ENCODE results near the gene TMEM106C.

Gene TMEM106C

GRCh38 chr12:47941475-47941780, 22.0 kb upstream of the TMEM106C start:
- Histone ChIP-seq H3K9ac (ENCODE audit: low read depth, low read length) (no peak overlapping the region), H3K36me3 (ENCODE audit: control insufficient read depth, insufficient read depth, low read length) (no peaks in the 10 kb centered on the region), H3K4me3 (ENCODE audit: low read depth, low read length) (no peak overlapping the region), H3K9me3 (ENCODE audit: control insufficient read depth, insufficient read depth, low read length) (no peaks in the 10 kb centered on the region), H3K4me1 (ENCODE audit: control insufficient read depth, insufficient read depth, low read length) (no peaks in the 10 kb centered on the region), H3K27me3 (ENCODE audit: control insufficient read depth, insufficient read depth, low read length) (peaks cover 45% of the 10 kb centered on the region)

GRCh38 chr12:47941871-47942613, 21.4 kb upstream of the TMEM106C start:
- Histone ChIP-seq H3K4me1 (ENCODE audit: control insufficient read depth, insufficient read depth, low read length) (no peaks in the 10 kb centered on the region), H3K27me3 (ENCODE audit: control insufficient read depth, insufficient read depth, low read length) (peaks cover 45% of the 10 kb centered on the region), H3K36me3 (ENCODE audit: control insufficient read depth, insufficient read depth, low read length) (no peaks in the 10 kb centered on the region), H3K9me3 (ENCODE audit: control insufficient read depth, insufficient read depth, low read length) (no peaks in the 10 kb centered on the region), H3K4me3 (ENCODE audit: low read depth, low read length) (peak overlapping the region; percentile 36), H3K9ac (ENCODE audit: low read depth, low read length) (peak overlapping the region; percentile 37)

- no peaks in the 10 kb centered on the region for H3K9me3 ChIP-seq (ENCODE audit: control insufficient read depth, insufficient read depth, low read length)
- H3K36me3 ChIP-seq (ENCODE audit: control insufficient read depth, insufficient read depth, low read length) = no peaks in the 10 kb centered on the region
- peaks cover 39% of the 10 kb centered on the region for H3K27me3 ChIP-seq (ENCODE audit: control insufficient read depth, insufficient read depth, low read length)
- no peak overlapping the region for H3K4me3 ChIP-seq (ENCODE audit: low read depth, low read length)
- H3K9ac ChIP-seq (ENCODE audit: low read depth, low read length) = no peak overlapping the region
- no peaks in the 10 kb centered on the region for H3K4me1 ChIP-seq (ENCODE audit: control insufficient read depth, insufficient read depth, low read length)
Observed at GRCh38 chr12:47942614-47943225, 20.7 kb upstream of the TMEM106C start.

GRCh38 chr12:47943623-47944340, 19.6 kb upstream of the TMEM106C start:
- Histone ChIP-seq H3K4me1 (ENCODE audit: control insufficient read depth, insufficient read depth, low read length) (no peaks in the 10 kb centered on the region), H3K27me3 (ENCODE audit: control insufficient read depth, insufficient read depth, low read length) (peaks cover 35% of the 10 kb centered on the region)

GRCh38 chr12:47944685-47945340, 18.6 kb upstream of the TMEM106C start:
- no peak overlapping the region for H3K4me3 ChIP-seq (ENCODE audit: low read depth, low read length)

More at GRCh38 chr12:47943623-47944340, 19.6 kb upstream of the TMEM106C start:
- Histone ChIP-seq H3K9me3 (ENCODE audit: control insufficient read depth, insufficient read depth, low read length) (no peaks in the 10 kb centered on the region), H3K4me3 (ENCODE audit: low read depth, low read length) (no peak overlapping the region), H3K9ac (ENCODE audit: low read depth, low read length) (no peak overlapping the region), H3K36me3 (ENCODE audit: control insufficient read depth, insufficient read depth, low read length) (no peaks in the 10 kb centered on the region)

GRCh38 chr12:47945341-47945728, 18.1 kb upstream of the TMEM106C start:
- H3K4me1 ChIP-seq (ENCODE audit: control insufficient read depth, insufficient read depth, low read length) = no peaks in the 10 kb centered on the region
- H3K36me3 ChIP-seq (ENCODE audit: control insufficient read depth, insufficient read depth, low read length) = no peaks in the 10 kb centered on the region
- H3K9me3 ChIP-seq (ENCODE audit: control insufficient read depth, insufficient read depth, low read length) = no peaks in the 10 kb centered on the region
- peaks cover 27% of the 10 kb centered on the region for H3K27me3 ChIP-seq (ENCODE audit: control insufficient read depth, insufficient read depth, low read length)
- no peak overlapping the region for H3K4me3 ChIP-seq (ENCODE audit: low read depth, low read length)
- H3K9ac ChIP-seq (ENCODE audit: low read depth, low read length) = no peak overlapping the region

More at GRCh38 chr12:47944685-47945340, 18.6 kb upstream of the TMEM106C start:
- Histone ChIP-seq H3K36me3 (ENCODE audit: control insufficient read depth, insufficient read depth, low read length) (no peaks in the 10 kb centered on the region), H3K4me1 (ENCODE audit: control insufficient read depth, insufficient read depth, low read length) (no peaks in the 10 kb centered on the region), H3K9me3 (ENCODE audit: control insufficient read depth, insufficient read depth, low read length) (no peaks in the 10 kb centered on the region), H3K9ac (ENCODE audit: low read depth, low read length) (no peak overlapping the region), H3K27me3 (ENCODE audit: control insufficient read depth, insufficient read depth, low read length) (peaks cover 32% of the 10 kb centered on the region)

- Histone ChIP-seq H3K4me1 (ENCODE audit: control insufficient read depth, insufficient read depth, low read length) (no peaks in the 10 kb centered on the region), H3K4me3 (ENCODE audit: low read depth, low read length) (no peak overlapping the region), H3K36me3 (ENCODE audit: control insufficient read depth, insufficient read depth, low read length) (no peaks in the 10 kb centered on the region), H3K27me3 (ENCODE audit: control insufficient read depth, insufficient read depth, low read length) (peaks cover 18% of the 10 kb centered on the region), H3K9me3 (ENCODE audit: control insufficient read depth, insufficient read depth, low read length) (no peaks in the 10 kb centered on the region), H3K9ac (ENCODE audit: low read depth, low read length) (no peak overlapping the region)
Observed at GRCh38 chr12:47946413-47947323, 16.7 kb upstream of the TMEM106C start.

GRCh38 chr12:47947341-47947740, 16.1 kb upstream of the TMEM106C start:
- no peak overlapping the region for H3K4me3 ChIP-seq (ENCODE audit: low read depth, low read length)
- H3K9ac ChIP-seq (ENCODE audit: low read depth, low read length) = no peak overlapping the region
- no peaks in the 10 kb centered on the region for H3K36me3 ChIP-seq (ENCODE audit: control insufficient read depth, insufficient read depth, low read length)
- H3K9me3 ChIP-seq (ENCODE audit: control insufficient read depth, insufficient read depth, low read length) = no peaks in the 10 kb centered on the region
- no peaks in the 10 kb centered on the region for H3K4me1 ChIP-seq (ENCODE audit: control insufficient read depth, insufficient read depth, low read length)
- H3K27me3 ChIP-seq (ENCODE audit: control insufficient read depth, insufficient read depth, low read length) = peaks cover 18% of the 10 kb centered on the region

- no peak overlapping the region for H3K4me3 ChIP-seq (ENCODE audit: low read depth, low read length)
- H3K9ac ChIP-seq (ENCODE audit: low read depth, low read length) = no peak overlapping the region
- H3K36me3 ChIP-seq (ENCODE audit: control insufficient read depth, insufficient read depth, low read length) = no peaks in the 10 kb centered on the region
- peaks cover 21% of the 10 kb centered on the region for H3K27me3 ChIP-seq (ENCODE audit: control insufficient read depth, insufficient read depth, low read length)
- no peaks in the 10 kb centered on the region for H3K9me3 ChIP-seq (ENCODE audit: control insufficient read depth, insufficient read depth, low read length)
- H3K4me1 ChIP-seq (ENCODE audit: control insufficient read depth, insufficient read depth, low read length) = no peaks in the 10 kb centered on the region
Observed at GRCh38 chr12:47949441-47950341, 13.7 kb upstream of the TMEM106C start.

GRCh38 chr12:47950856-47951468, 12.4 kb upstream of the TMEM106C start:
- H3K4me1 ChIP-seq (ENCODE audit: control insufficient read depth, insufficient read depth, low read length) = no peaks in the 10 kb centered on the region
- peaks cover 21% of the 10 kb centered on the region for H3K27me3 ChIP-seq (ENCODE audit: control insufficient read depth, insufficient read depth, low read length)
- H3K36me3 ChIP-seq (ENCODE audit: control insufficient read depth, insufficient read depth, low read length) = no peaks in the 10 kb centered on the region
- H3K4me3 ChIP-seq (ENCODE audit: low read depth, low read length) = no peak overlapping the region
- no peaks in the 10 kb centered on the region for H3K9me3 ChIP-seq (ENCODE audit: control insufficient read depth, insufficient read depth, low read length)
- no peak overlapping the region for H3K9ac ChIP-seq (ENCODE audit: low read depth, low read length)

Data from iPS-15b (cell line).